Esophagus squamous epithelium (tissue), 4 donors: ENCODE data around the gene CAPRIN2.

Experiments used
- POLR2A ChIP-seq, 4 donors: fragments of 450-650 bp; IDR thresholded peaks; one replicate each; pipeline ENCODE4 v1.6.1; 2017; ENCODE audit warnings: antibody characterized with exemption in 4 of 4, mild to moderate bottlenecking in 4 of 4, moderate library complexity in 3 of 4
- TF ChIP-seq, protein P1 (sequence below), 6 experiments: fragments of 450-650 bp in 4 of 6; fragments of 200-600 bp in 2 of 6; sonication (generic) in 2 of 6; IDR thresholded peaks; one replicate each; pipeline ENCODE4 v1.5.1; 2016 to 2019; ENCODE audit warnings: antibody characterized with exemption in 6 of 6, mild to moderate bottlenecking in 4 of 6, moderate library complexity in 4 of 6

DNA sequence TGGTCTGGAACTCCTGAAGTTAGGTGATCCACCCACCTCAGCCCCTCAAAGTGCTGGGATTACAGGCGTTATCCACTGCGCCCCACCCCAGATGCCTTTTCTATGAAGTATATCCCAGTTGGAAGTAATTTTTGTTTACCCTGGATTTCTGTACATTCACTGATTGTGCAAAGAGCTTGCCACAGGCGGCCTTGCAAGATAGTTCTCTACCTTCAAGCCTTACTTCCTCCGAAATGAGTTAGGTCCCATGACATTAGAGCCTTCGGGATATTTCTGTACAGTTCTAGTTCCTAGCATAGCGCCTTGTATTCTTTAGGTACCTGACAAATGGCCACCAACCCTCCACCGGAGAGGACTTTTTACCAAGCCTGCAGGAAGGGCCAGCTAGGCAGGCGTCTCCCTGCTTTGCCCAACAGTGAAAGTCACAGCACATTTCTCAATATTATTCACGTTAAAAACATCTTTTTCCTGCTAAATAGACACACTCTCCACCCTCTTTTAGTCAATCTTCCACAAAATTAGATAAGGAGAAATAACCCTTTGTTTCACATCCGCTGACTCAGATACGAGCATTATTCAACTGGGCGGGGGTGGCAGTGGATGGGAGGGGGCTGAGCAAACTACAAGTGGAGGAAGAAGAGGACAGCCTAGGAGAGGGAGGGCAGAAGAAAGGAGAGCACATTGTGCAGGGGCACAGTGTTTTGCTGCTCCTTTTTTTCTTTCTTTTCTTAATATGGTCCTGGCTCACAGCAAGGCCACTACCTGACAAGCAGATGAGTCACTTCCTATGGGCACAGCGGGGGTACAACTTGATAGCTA lies 40.0 kb upstream of the CAPRIN2 start:
- TF ChIP-seq, protein P1, sequence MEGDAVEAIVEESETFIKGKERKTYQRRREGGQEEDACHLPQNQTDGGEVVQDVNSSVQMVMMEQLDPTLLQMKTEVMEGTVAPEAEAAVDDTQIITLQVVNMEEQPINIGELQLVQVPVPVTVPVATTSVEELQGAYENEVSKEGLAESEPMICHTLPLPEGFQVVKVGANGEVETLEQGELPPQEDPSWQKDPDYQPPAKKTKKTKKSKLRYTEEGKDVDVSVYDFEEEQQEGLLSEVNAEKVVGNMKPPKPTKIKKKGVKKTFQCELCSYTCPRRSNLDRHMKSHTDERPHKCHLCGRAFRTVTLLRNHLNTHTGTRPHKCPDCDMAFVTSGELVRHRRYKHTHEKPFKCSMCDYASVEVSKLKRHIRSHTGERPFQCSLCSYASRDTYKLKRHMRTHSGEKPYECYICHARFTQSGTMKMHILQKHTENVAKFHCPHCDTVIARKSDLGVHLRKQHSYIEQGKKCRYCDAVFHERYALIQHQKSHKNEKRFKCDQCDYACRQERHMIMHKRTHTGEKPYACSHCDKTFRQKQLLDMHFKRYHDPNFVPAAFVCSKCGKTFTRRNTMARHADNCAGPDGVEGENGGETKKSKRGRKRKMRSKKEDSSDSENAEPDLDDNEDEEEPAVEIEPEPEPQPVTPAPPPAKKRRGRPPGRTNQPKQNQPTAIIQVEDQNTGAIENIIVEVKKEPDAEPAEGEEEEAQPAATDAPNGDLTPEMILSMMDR (IDR thresholded peaks at IDR 0.05) = no peak
- TF ChIP-seq POLR2A (IDR thresholded peaks at IDR 0.05) = no peak
